ELR (cell line): ENCODE data around the gene CEBPZ.
A peak's percentile ranks its signal among the peaks of the same experiment; 100 is the strongest.

ENCODE experiments used
- DNase-seq: peaks from one replicate; pipeline ENCODE4 v3.0.0-alpha.2; 2015; ENCODE audit warnings: low read depth

Gene CEBPZ

GRCh38 chr2:37180640-37181039, 50.8 kb downstream of the CEBPZ start:
- no peak for DNase-seq

- DNase-seq = no peak
Observed at GRCh38 chr2:37180006-37180639, 51.3 kb downstream of the CEBPZ start.

GRCh38 chr2:37173741-37174140, 57.7 kb downstream of the CEBPZ start:
- no peak for DNase-seq

GRCh38 chr2:37171624-37171950, 59.8 kb downstream of the CEBPZ start:
- no peak for DNase-seq

- peak; percentile 66 for DNase-seq
Observed at GRCh38 chr2:37168217-37168981, 63.0 kb downstream of the CEBPZ start.

- peak; percentile 34 for DNase-seq
Observed at GRCh38 chr2:37167636-37168180, 63.7 kb downstream of the CEBPZ start.

- no peak for DNase-seq
Observed at GRCh38 chr2:37164757-37165156, 66.6 kb downstream of the CEBPZ start.

- DNase-seq = peak; percentile 92
Observed at GRCh38 chr2:37156857-37157714, 74.3 kb downstream of the CEBPZ start, which contains the start of gene EIF2AK2. EIF2AK2 (minus strand) TSS chr2:37156980; CDS start chr2:37147806, 9,174 bp downstream.

GRCh38 chr2:37156071-37156856, 75.1 kb downstream of the CEBPZ start:
- DNase-seq = peak; percentile 55

- no peak for DNase-seq
Observed at GRCh38 chr2:37154785-37155184, 76.6 kb downstream of the CEBPZ start.

- DNase-seq = no peak
Observed at GRCh38 chr2:37153224-37153623, 78.2 kb downstream of the CEBPZ start.
